ENCODE results near the gene ADARB2. TPM values are rescaled to one million over a fixed set of nuclear protein-coding genes. Genes with fewer than 3 reads are reported as not detected.

Gene ADARB2
- total RNA-seq, 4 donors from 2014 or later: 0.80 to 4.9 (median 2.3) TPM

DNA sequence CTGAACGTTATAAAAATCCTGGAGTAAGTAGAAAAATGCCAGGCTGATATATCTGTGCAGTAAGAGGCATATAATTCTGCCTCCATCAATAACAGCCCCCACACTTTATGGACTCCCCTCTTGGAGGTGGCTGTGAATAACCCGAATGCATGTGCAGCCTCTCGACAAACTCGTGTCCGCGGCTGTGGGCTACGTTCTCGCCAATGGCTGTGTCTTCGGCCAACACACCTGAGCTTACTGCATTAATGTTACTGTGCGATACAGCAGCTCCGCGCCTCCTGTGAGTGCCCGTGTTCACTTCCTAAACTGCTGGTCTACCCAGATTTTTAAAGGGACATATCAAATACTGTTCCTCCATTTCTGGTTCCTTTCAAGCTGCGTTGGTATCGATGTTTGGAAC, 209.4 kb downstream of the ADARB2 start:
- DNase-seq: no peak
- intact Hi-C loops (cut with DNase I; ENCODE audit: low total_unique reads) (no loop called here), in situ Hi-C loops (cut with MboI; ENCODE audit: low pct_ligation_motif_present in 1 of 4, low pct_unique_long_range_greater_than_20kb in 1 of 4, low sequenced_read_pairs in 3 of 4) (no loop called here)
- Histone ChIP-seq H3K27ac (no peak overlapping the region), H3K4me1 (no peaks in the 10 kb centered on the region), H3K9me3 (no peaks in the 10 kb centered on the region), H3K36me3 (no peaks in the 10 kb centered on the region), H3K27me3 (no peaks in the 10 kb centered on the region), H3K4me3 (no peak overlapping the region)
- 92% methylated on average over 15 of the region's 15 CpGs; no CpG with 5 or more reads in 1 of the 2 donors for WGBS, 2 donors (ENCODE audit: low coverage in 1 of 2)
- TF ChIP-seq, protein P1, sequence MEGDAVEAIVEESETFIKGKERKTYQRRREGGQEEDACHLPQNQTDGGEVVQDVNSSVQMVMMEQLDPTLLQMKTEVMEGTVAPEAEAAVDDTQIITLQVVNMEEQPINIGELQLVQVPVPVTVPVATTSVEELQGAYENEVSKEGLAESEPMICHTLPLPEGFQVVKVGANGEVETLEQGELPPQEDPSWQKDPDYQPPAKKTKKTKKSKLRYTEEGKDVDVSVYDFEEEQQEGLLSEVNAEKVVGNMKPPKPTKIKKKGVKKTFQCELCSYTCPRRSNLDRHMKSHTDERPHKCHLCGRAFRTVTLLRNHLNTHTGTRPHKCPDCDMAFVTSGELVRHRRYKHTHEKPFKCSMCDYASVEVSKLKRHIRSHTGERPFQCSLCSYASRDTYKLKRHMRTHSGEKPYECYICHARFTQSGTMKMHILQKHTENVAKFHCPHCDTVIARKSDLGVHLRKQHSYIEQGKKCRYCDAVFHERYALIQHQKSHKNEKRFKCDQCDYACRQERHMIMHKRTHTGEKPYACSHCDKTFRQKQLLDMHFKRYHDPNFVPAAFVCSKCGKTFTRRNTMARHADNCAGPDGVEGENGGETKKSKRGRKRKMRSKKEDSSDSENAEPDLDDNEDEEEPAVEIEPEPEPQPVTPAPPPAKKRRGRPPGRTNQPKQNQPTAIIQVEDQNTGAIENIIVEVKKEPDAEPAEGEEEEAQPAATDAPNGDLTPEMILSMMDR (IDR thresholded peaks at IDR 0.05): no peak
- TF ChIP-seq POLR2AphosphoS5 (IDR thresholded peaks at IDR 0.05): no peak
- TF ChIP-seq POLR2A (IDR thresholded peaks at IDR 0.05): no peak
- no peak for TF ChIP-seq EP300 (IDR thresholded peaks at IDR 0.05; ENCODE audit: low read depth)

DNA sequence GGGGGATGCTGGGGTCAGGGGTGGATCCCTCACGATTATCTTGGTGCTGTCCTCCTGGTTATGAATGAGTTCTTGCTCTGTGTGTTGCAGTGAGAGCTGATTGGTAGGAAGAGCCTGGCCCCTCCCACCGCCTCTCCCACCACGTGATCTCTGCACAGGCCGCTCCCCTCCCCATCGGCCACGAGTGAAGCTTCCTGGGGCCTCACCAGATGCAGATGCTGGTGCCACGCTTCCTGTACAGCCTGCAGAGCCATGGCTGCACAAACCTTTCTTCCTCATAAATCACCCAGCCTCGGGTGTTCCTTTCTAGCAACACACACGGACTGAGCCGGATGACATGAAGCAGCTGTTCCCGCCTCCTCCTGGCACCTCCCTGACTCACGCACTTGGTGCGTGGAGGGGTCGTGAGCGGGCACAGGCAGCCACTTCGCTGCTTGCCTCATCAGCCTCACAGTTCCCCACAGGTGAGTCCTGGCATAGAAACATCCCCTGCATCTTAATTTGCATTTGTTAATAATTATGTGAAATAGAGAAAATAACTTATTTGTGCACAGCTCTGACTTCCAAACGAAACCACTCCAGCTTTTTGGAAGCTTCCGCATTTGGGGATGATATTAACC, 210.8 kb downstream of the ADARB2 start:
- no peak for DNase-seq
- no peaks in the 10 kb centered on the region for H3K36me3 ChIP-seq
- H3K9me3 ChIP-seq: no peaks in the 10 kb centered on the region
- no peaks in the 10 kb centered on the region for H3K4me1 ChIP-seq
- in situ Hi-C loops (cut with MboI; ENCODE audit: low pct_ligation_motif_present in 1 of 4, low pct_unique_long_range_greater_than_20kb in 1 of 4, low sequenced_read_pairs in 3 of 4) (no loop called here), intact Hi-C loops (cut with DNase I; ENCODE audit: low total_unique reads) (no loop called here)
- H3K27me3 ChIP-seq: peaks cover under 1% of the 10 kb centered on the region
- 55 to 79% methylated on average over 2 to 18 of the region's 18 CpGs for WGBS, 2 donors (ENCODE audit: low coverage in 1 of 2)
- H3K27ac ChIP-seq: no peak overlapping the region
- TF ChIP-seq, protein P1 (IDR thresholded peaks at IDR 0.05): no peak
- TF ChIP-seq EP300 (IDR thresholded peaks at IDR 0.05; ENCODE audit: low read depth): no peak
- TF ChIP-seq POLR2A (IDR thresholded peaks at IDR 0.05): no peak
- no peak for TF ChIP-seq POLR2AphosphoS5 (IDR thresholded peaks at IDR 0.05)
- H3K4me3 ChIP-seq: no peak overlapping the region

DNA sequence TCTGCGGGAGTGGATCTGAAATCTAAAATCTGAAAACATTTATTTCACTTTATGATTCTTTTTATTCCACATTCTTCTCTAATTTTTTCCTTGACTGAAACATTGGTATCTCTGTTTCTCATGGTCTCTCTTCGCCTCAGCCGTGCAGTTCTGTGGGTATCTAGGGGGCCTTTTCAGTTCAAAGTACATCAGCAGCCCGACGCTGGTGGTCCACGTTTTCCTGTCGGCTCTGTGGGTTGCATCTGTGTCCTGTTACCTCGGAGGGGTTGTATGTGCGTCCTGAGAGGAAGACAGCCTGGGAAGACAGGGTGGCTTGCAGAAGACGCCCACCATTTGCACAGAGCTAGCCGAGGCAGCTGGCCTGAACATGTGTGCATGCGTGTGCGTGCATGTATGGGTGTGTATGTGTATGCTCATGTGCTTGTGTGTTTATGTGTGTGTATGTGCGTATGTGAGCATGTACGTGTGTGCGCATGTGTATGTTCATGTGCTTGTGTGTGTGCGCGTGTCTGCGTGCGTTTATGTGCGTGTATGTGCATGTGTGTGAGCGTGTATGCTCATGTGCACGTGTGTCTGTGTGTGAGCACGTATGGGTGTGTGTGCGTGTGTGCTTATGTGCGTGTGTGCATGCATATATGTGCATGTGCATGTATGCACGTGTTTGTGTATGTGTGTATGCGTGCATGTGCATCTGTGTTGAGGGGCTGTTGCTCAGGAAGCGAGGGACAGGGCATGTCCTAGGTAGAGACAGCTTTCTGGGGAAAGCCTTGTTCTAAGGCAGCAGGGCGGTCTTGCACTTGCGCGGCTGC, 211.8 kb downstream of the ADARB2 start:
- TF ChIP-seq POLR2AphosphoS5 (IDR thresholded peaks at IDR 0.05) (no peak), EP300 (IDR thresholded peaks at IDR 0.05; ENCODE audit: low read depth) (no peak), POLR2A (IDR thresholded peaks at IDR 0.05) (no peak)
- TF ChIP-seq, protein P1 (IDR thresholded peaks at IDR 0.05): no peak
- Histone ChIP-seq H3K27ac (no peak overlapping the region), H3K4me3 (no peak overlapping the region), H3K4me1 (no peaks in the 10 kb centered on the region), H3K9me3 (no peaks in the 10 kb centered on the region), H3K36me3 (no peaks in the 10 kb centered on the region), H3K27me3 (peaks cover 9% of the 10 kb centered on the region)
- DNase-seq: no peak
- 91 to 96% methylated on average over 24 to 32 of the region's 32 CpGs for WGBS, 2 donors (ENCODE audit: low coverage in 1 of 2)
- intact Hi-C loops (cut with DNase I; ENCODE audit: low total_unique reads): no loop called here
- in situ Hi-C loops (cut with MboI; ENCODE audit: low pct_ligation_motif_present in 1 of 4, low pct_unique_long_range_greater_than_20kb in 1 of 4, low sequenced_read_pairs in 3 of 4): no loop called here

GRCh38 chr10:1524540-1524939, 212.8 kb downstream of the ADARB2 start:
- intact Hi-C loops (cut with DNase I; ENCODE audit: low total_unique reads): no loop called here
- TF ChIP-seq POLR2AphosphoS5 (IDR thresholded peaks at IDR 0.05) (no peak), EP300 (IDR thresholded peaks at IDR 0.05; ENCODE audit: low read depth) (no peak), POLR2A (IDR thresholded peaks at IDR 0.05) (no peak)
- TF ChIP-seq, protein P1 (IDR thresholded peaks at IDR 0.05): no peak
- Histone ChIP-seq H3K4me3 (no peak overlapping the region), H3K4me1 (no peaks in the 10 kb centered on the region), H3K9me3 (no peaks in the 10 kb centered on the region), H3K27ac (no peak overlapping the region), H3K27me3 (peaks cover 9% of the 10 kb centered on the region), H3K36me3 (no peaks in the 10 kb centered on the region)
- 37 to 60% methylated on average over 1 to 7 of the region's 7 CpGs for WGBS, 2 donors (ENCODE audit: low coverage in 1 of 2)
- in situ Hi-C loops (cut with MboI; ENCODE audit: low pct_ligation_motif_present in 1 of 4, low pct_unique_long_range_greater_than_20kb in 1 of 4, low sequenced_read_pairs in 3 of 4): no loop called here
- no peak for DNase-seq
